Astrocyte of the spinal cord (primary cell): ENCODE measurements around the gene NF1.
"Not testable (repeated sequence)": the region's sequence is repeated elsewhere in the genome, so short reads cannot be mapped to it uniquely, and the experiment has no call there.

Experiments
- DNase-seq: peaks from one replicate; pipeline ENCODE4 v3.0.0; 2011; ENCODE audit warnings: low read depth, low spot score
- H3K4me3 ChIP-seq: 2 replicates; pipeline ENCODE4 v1.5.1; 2011; ENCODE audit warnings: low read depth, mild to moderate bottlenecking, low read length, moderate library complexity
- CTCF ChIP-seq: IDR thresholded peaks from 2 replicates; pipeline ENCODE4 v1.5.1; 2012; ENCODE audit warnings: low read depth, mild to moderate bottlenecking, low read length, inconsistent platforms
- in situ Hi-C: cut with HindIII; loops from 2 replicates; pipeline ENCODE4 v1.10.0; 2017; ENCODE audit warnings: low sequenced_read_pairs

Gene NF1

GRCh38 chr17:31074772-31075555 lies 19.8 kb upstream of the NF1 start:
- in situ Hi-C loops = no loop called here
- no peak for TF ChIP-seq CTCF
- peak; percentile 82 for DNase-seq
- no peak overlapping the region for H3K4me3 ChIP-seq

GRCh38 chr17:31078290-31078689 lies 16.5 kb upstream of the NF1 start:
- TF ChIP-seq CTCF = no peak
- no peak for DNase-seq
- in situ Hi-C loops = no loop called here
- no peak overlapping the region for H3K4me3 ChIP-seq

- DNase-seq = no peak
- in situ Hi-C loops = no loop called here
- H3K4me3 ChIP-seq = no peak overlapping the region
- no peak for TF ChIP-seq CTCF
These were observed 15.0 kb upstream of the NF1 start for GRCh38 chr17:31079731-31080130.

GRCh38 chr17:31085563-31085962 lies 9.2 kb upstream of the NF1 start:
- TF ChIP-seq CTCF = no peak
- no peak overlapping the region for H3K4me3 ChIP-seq
- in situ Hi-C loops = no loop called here
- DNase-seq = peak; percentile 49

GRCh38 chr17:31089471-31089870 lies 5.3 kb upstream of the NF1 start:
- in situ Hi-C loops = no loop called here
- TF ChIP-seq CTCF = no peak
- no peak overlapping the region for H3K4me3 ChIP-seq
- no peak for DNase-seq

GRCh38 chr17:31090650-31091049 lies 4.1 kb upstream of the NF1 start:
- DNase-seq, in situ Hi-C loops, H3K4me3 ChIP-seq: not testable (repeated sequence)

- no peak for DNase-seq
- no peak for TF ChIP-seq CTCF
- in situ Hi-C loops = no loop called here
- H3K4me3 ChIP-seq = no peak overlapping the region
These were observed 2.2 kb upstream of the NF1 start for GRCh38 chr17:31092475-31093064.
